ENCODE data around the gene EIF3D.

EIF3D gene

GRCh38 chr22:36470994-36471331 lies 58.0 kb downstream of the EIF3D start:
- Histone ChIP-seq H3K4me3 (ENCODE audit: low read depth in 1 of 2, low read length in 2 of 2) (no peak overlapping the region), H3K79me2 (ENCODE audit: insufficient read depth, low read length) (no peaks in the 10 kb centered on the region), H3K4me2 (ENCODE audit: insufficient read depth, low read length) (no peak overlapping the region), H3K27ac (ENCODE audit: low read length) (no peak overlapping the region), H3K9me3 (ENCODE audit: insufficient read depth, low read length, severe bottlenecking) (no peaks in the 10 kb centered on the region), H4K20me1 (ENCODE audit: insufficient read depth, low read length) (no peaks in the 10 kb centered on the region), H2AFZ (ENCODE audit: low read depth, low read length) (no peak overlapping the region), H3K4me1 (ENCODE audit: insufficient read depth, low read length) (peaks cover 17% of the 10 kb centered on the region), H3K9ac (ENCODE audit: low read depth, low read length) (no peak overlapping the region), H3K36me3 (ENCODE audit: insufficient read depth, low read length) (peaks cover 71% of the 10 kb centered on the region), H3K27me3 (ENCODE audit: insufficient read depth, low read length, poor library complexity) (no peaks in the 10 kb centered on the region)
- TF ChIP-seq EZH2 (IDR thresholded peaks at IDR 0.05; ENCODE audit: borderline replicate concordance, low read depth, low read length, severe bottlenecking) = no peak
- TF ChIP-seq, protein P1, sequence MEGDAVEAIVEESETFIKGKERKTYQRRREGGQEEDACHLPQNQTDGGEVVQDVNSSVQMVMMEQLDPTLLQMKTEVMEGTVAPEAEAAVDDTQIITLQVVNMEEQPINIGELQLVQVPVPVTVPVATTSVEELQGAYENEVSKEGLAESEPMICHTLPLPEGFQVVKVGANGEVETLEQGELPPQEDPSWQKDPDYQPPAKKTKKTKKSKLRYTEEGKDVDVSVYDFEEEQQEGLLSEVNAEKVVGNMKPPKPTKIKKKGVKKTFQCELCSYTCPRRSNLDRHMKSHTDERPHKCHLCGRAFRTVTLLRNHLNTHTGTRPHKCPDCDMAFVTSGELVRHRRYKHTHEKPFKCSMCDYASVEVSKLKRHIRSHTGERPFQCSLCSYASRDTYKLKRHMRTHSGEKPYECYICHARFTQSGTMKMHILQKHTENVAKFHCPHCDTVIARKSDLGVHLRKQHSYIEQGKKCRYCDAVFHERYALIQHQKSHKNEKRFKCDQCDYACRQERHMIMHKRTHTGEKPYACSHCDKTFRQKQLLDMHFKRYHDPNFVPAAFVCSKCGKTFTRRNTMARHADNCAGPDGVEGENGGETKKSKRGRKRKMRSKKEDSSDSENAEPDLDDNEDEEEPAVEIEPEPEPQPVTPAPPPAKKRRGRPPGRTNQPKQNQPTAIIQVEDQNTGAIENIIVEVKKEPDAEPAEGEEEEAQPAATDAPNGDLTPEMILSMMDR (IDR thresholded peaks at IDR 0.05; ENCODE audit: borderline replicate concordance, extremely low read depth, low read length, poor library complexity, severe bottlenecking) = peak; percentile 14
- DNase-seq = no peak
- ATAC-seq (ENCODE audit: insufficient read depth, low read depth) = no peak

GRCh38 chr22:36470162-36470993 lies 58.6 kb downstream of the EIF3D start:
- Histone ChIP-seq H3K27ac (ENCODE audit: low read length) (peak overlapping the region; percentile 62), H3K4me2 (ENCODE audit: insufficient read depth, low read length) (no peak overlapping the region), H3K36me3 (ENCODE audit: insufficient read depth, low read length) (peaks cover 70% of the 10 kb centered on the region), H3K27me3 (ENCODE audit: insufficient read depth, low read length, poor library complexity) (no peaks in the 10 kb centered on the region), H3K79me2 (ENCODE audit: insufficient read depth, low read length) (no peaks in the 10 kb centered on the region), H3K9me3 (ENCODE audit: insufficient read depth, low read length, severe bottlenecking) (no peaks in the 10 kb centered on the region), H2AFZ (ENCODE audit: low read depth, low read length) (peak overlapping the region; percentile 46), H3K4me1 (ENCODE audit: insufficient read depth, low read length) (peaks cover 17% of the 10 kb centered on the region), H3K4me3 (ENCODE audit: low read depth in 1 of 2, low read length in 2 of 2) (no peak overlapping the region), H4K20me1 (ENCODE audit: insufficient read depth, low read length) (no peaks in the 10 kb centered on the region), H3K9ac (ENCODE audit: low read depth, low read length) (peak overlapping the region; percentile 13; the same call in 1 of the 2 replicates)
- peak; percentile 86 for DNase-seq
- TF ChIP-seq, protein P1 (IDR thresholded peaks at IDR 0.05; ENCODE audit: borderline replicate concordance, extremely low read depth, low read length, poor library complexity, severe bottlenecking) = peak; percentile 96
- TF ChIP-seq EZH2 (IDR thresholded peaks at IDR 0.05; ENCODE audit: borderline replicate concordance, low read depth, low read length, severe bottlenecking) = no peak
- ATAC-seq (ENCODE audit: insufficient read depth, low read depth) = peak; percentile 89

- TF ChIP-seq, protein P1 (IDR thresholded peaks at IDR 0.05; ENCODE audit: borderline replicate concordance, extremely low read depth, low read length, poor library complexity, severe bottlenecking) = no peak
- TF ChIP-seq EZH2 (IDR thresholded peaks at IDR 0.05; ENCODE audit: borderline replicate concordance, low read depth, low read length, severe bottlenecking) = no peak
- H2AFZ ChIP-seq (ENCODE audit: low read depth, low read length) = no peak overlapping the region
- H3K36me3 ChIP-seq (ENCODE audit: insufficient read depth, low read length) = peaks cover 63% of the 10 kb centered on the region
- no peak overlapping the region for H3K9ac ChIP-seq (ENCODE audit: low read depth, low read length)
- DNase-seq = no peak
- no peak overlapping the region for H3K4me2 ChIP-seq (ENCODE audit: insufficient read depth, low read length)
- no peak overlapping the region for H3K4me3 ChIP-seq (ENCODE audit: low read depth in 1 of 2, low read length in 2 of 2)
- no peaks in the 10 kb centered on the region for H3K27me3 ChIP-seq (ENCODE audit: insufficient read depth, low read length, poor library complexity)
- H4K20me1 ChIP-seq (ENCODE audit: insufficient read depth, low read length) = no peaks in the 10 kb centered on the region
- H3K79me2 ChIP-seq (ENCODE audit: insufficient read depth, low read length) = no peaks in the 10 kb centered on the region
- H3K4me1 ChIP-seq (ENCODE audit: insufficient read depth, low read length) = peaks cover 17% of the 10 kb centered on the region
- ATAC-seq (ENCODE audit: insufficient read depth, low read depth) = no peak
- peak overlapping the region; percentile 1; the same call in 1 of the 2 replicates for H3K27ac ChIP-seq (ENCODE audit: low read length)
- no peaks in the 10 kb centered on the region for H3K9me3 ChIP-seq (ENCODE audit: insufficient read depth, low read length, severe bottlenecking)
Observed at GRCh38 chr22:36469094-36469710, 59.8 kb downstream of the EIF3D start.
